ENCODE results near the gene ABHD14A.

The ABHD14A gene

DNA sequence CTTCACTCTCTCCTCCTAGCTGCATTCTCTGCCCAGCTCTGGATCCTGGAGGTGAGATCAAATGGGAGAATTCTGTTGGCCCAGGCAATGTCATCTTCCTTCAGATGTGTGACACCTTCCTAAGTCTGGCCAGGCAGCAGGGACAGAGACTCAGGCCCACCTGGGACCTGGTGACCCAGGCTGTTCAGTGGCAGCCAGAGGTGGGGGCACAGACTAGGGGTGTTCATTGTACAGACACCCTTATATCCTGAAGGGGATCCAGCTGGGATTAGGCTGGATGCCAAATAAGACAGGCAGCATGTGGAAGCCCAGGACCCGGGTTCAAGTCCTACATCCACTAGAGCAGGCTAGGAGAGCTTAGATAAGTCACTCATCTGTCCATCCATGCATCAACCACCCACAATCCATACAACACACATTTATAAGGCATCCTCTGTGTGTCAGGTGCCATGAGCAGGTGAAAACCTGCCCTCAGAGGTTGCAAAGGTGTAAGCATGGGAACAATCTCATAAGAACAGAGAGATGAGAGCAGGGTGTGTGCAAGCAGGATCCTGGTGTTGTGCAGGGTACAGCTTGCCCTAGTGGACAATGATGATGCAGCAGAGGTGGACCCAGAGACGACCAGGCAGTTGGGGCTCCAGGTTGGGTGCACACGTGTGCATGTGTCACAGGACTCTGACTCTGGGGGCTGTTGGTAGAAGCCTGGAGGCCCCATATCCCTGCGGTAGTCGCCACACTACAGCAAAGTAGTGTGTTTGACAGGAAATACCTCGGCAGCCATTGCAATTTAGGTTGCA is 39.1 kb downstream of the ABHD14A start:
- in situ Hi-C loops (cut with HindIII; ENCODE audit: low sequenced_read_pairs) = no loop called here

DNA sequence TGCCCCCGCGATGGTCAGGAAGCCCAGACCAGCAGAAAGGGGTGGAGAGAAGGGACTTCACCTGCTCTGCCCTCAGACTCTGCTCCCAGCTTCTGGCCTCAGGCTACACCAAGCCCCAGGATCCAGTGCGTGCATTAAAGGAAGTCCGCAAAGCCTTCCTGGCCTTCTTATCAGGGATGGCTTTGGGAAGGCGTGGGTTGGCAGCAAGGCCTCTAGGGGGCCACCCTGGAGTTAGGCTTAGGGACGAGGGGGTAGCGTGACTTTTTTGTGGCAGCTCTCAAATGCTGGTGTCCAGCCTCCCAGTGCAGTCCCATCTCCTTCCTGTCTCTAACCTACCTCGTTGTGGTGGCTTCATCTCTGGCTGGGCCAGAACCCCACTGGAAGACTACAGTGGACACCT is 39.7 kb downstream of the ABHD14A start:
- in situ Hi-C loops (cut with HindIII; ENCODE audit: low sequenced_read_pairs) = no loop called here

DNA sequence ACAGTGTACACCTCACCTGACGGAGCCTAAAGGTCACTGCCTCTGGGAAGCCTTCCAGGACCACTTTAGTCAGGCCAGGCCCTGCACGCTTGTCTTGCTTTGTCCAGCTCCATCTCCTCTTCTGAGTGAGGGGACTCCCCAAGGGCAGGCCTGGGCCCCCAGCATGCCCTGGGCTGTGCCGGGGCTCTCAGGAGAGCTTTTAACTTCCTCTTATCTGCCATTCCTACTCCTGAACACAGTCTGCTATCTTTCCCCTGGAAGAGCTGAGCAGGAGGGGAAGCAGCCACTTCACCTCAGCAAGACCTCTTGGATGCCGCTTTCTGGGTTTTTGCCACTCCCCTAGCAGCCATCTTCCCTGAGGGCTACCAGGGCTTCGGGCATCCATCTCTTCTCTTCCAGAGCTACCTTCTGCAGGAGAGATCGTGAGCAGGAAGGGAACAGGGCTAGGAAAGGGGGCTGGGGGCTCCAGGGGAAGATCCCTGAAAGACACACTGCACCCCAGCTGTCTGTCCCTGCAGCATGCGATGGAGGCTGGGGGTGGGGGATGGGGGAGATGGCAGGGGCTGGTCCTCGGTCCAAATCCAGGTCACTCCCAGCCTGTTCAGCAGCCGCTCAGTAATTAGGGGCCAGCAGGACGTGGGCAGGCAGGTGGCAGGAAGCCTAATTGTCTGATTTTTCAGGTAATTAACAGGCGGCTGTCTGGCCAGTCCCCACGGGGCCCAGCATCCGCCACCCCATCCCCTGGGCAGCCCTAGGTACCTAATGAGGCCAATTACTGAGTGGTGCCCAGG is 40.8 kb downstream of the ABHD14A start:
- in situ Hi-C loops (cut with HindIII; ENCODE audit: low sequenced_read_pairs) = no loop called here

GRCh38 chr3:52017586-52017985 is 42.7 kb downstream of the ABHD14A start:
- in situ Hi-C loops (cut with HindIII; ENCODE audit: low sequenced_read_pairs) = no loop called here

GRCh38 chr3:52018319-52019000 is 43.6 kb downstream of the ABHD14A start:
- in situ Hi-C loops (cut with HindIII; ENCODE audit: low sequenced_read_pairs) = no loop called here

DNA sequence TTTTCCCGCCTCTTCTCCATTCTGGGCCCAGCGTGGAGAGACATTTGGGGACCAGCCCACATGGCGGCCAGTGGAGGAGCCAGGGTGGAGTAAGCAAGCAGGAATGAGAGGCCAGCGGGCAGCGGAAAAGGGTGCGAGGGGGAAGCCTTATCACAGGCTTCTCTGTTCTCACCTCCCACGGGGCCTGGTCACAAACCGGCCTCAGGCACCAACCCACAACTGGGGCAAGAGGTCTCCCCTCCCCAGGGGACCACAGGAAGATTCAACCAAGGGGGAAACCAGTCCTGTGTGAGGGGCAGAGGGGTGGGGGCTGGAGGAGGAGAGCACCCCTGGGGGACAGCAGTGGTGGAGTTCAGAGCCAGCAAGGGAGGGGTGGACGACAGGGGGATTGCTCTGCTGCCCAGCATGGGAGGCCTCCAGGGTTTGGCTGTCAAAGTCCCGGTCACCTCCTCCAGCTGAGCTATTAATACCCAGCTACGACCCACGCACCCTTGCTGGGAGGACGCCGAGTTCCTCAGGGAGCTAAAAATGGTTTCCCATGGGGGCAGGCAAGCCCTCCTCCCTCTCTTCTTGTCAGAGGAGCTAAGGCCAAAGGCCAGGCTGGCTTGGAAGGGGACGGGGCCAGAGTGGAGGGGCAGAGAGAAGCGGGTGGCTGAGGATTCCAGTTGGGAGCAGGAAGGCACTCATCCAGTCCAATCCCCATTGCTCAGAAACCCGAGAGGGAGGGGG is 44.7 kb downstream of the ABHD14A start:
- in situ Hi-C loops (cut with HindIII; ENCODE audit: low sequenced_read_pairs) = no loop called here

DNA sequence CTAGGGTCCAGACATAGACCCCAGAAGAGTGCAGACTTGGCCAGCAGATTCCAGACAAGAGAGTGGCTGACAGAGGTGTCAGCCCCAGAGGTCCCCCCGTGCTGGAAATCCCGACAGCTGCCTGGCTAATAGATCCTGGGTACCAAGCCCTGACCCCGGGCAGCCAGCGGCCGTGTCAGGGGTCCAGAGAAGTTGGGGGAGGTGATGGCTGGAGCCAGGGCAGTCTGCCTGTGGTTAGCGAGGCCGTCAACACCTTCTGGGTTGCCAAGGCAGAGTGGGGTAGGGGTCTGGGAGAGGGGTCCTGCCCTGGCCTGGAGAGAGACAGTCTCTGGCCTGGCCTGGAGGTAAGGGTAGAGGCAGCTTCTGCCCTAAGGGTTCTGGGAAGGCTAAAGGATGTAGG is 45.9 kb downstream of the ABHD14A start:
- in situ Hi-C loops (cut with HindIII; ENCODE audit: low sequenced_read_pairs) = no loop called here

GRCh38 chr3:52021489-52022268 is 46.8 kb downstream of the ABHD14A start:
- in situ Hi-C loops (cut with HindIII; ENCODE audit: low sequenced_read_pairs) = no loop called here

DNA sequence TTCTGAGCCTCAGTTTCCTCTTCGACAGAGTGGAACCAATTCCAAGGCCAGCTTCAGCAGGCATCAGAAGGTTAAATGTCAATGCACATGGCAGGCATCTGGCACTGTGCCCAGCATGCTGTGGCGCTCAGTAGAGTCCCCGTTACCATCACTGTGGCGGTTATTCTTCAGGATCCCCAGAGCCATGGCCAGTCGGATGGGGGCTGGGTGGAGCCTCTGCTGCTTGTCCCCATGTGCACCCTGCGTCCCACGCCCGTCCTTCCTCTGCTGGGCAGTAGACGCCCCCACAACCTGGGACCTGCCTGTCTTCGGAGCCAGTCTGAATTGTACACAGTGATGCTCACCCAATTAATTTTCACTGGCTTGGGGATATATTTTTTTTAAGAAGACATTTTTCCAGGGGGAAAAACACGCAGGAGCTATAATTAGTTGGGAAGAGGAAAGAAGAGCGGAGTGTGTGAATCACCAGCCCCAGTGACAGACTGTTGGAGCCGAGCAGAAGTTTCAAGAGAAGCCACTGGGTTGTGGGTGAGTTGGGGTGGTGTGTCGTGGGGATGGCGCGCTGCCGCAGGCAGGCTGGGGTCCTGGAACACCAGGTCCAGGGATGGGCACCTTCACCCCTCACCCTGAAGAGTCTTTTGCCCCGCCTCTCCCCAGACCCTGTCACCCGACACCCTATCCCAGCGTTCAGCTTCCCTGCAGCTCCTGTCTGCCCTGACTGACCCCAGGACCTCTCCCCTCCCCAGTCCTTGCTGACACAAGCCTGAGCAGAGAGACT is 47.6 kb downstream of the ABHD14A start:
- in situ Hi-C loops (cut with HindIII; ENCODE audit: low sequenced_read_pairs) = no loop called here

GRCh38 chr3:52023101-52023770 is 48.4 kb downstream of the ABHD14A start:
- in situ Hi-C loops (cut with HindIII; ENCODE audit: low sequenced_read_pairs) = no loop called here

DNA sequence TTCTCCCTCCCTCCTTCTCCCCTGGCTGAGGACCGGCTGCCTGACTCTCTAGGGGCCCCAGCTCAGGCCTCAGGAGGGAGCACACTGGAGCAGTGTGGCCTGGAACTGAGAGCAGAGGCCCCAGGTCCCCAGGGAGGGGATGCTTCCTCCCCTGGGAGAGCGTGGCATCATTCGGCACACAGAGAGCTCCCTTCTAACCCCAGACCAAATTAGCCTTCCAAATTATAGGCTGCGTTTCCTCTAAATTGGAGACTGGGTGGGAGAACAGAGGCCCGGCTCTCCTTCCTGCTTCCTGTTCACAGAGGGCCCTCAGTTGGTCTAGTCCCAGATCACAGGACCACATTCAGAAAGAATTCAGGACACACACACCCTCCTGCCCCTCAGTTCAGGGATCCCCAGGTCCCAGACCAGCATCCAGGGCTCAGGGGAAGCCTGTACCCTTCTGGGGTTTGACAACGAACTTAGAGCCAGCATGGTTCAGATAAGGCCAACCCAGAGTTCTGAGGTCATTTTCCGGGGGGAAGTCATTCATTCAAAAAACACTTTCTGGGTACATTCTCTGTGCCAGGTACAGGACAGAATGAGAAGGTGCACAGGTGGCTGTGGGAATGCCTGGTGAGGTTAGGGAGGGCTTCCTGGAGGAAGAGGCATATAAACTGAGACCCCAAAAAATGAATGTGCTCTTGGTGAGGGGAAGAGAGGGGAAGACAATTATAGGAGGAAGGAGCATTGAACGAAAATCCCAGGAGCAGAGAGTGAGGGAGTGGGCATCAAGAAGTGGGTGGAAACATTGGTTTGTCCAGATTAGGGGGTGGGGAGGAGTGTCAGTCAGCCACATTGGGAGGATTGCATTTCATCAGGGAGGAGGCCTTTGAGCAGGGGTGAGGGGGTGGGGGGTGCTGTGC is 49.2 kb downstream of the ABHD14A start:
- in situ Hi-C loops (cut with HindIII; ENCODE audit: low sequenced_read_pairs) = no loop called here

DNA sequence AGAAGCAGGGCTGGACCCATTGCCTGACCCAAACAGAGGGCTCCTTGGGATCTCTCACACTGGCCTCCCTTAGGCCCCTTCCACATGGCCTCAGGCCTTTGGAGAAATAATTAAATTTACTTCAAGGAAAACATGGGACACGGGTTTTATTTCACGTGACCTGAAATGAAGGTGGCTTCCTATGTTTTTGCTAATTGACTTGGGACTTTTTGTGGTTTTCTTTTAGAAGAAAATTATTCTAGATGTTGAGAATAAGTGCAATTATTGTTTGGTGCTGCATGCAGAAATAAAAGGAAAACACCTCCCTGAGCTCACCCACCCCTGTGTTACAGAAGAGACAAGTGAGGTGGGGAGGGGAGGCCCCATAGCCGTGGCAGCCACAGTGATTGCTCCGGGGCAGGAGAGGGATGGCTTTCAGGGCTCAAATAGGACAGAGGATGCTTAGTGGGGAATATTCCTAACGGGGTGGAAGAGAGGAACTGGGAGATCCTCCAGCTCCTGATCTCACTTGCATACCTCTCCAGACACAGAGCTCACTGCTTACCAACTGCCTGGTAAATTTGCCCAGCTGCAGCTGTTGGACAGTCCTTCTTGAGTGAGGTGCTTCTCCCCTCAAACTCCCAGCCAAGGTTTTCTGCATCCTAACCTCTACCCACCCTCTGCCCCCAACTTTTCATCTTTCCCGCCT is 50.0 kb downstream of the ABHD14A start:
- in situ Hi-C loops (cut with HindIII; ENCODE audit: low sequenced_read_pairs) = no loop called here

DNA sequence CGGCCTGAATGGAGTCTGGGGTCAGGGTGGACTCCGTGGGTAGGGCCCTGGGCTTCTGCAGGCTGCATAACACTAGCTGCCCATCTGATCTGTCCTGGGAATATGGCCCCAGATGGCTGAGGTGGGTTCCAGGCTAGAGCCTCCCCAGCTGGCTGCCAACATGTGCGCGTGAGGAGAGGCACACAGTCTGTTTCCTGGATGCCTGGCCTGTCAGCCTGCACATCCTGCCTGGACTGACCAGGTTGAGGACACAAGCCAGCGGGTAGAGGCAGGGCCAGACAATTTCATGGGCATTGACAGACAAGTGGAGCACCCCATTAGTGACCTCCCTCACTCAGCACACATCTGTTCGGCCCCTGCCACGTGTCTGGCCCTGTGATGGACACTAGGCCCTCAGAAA is 50.6 kb downstream of the ABHD14A start:
- in situ Hi-C loops (cut with HindIII; ENCODE audit: low sequenced_read_pairs) = no loop called here

DNA sequence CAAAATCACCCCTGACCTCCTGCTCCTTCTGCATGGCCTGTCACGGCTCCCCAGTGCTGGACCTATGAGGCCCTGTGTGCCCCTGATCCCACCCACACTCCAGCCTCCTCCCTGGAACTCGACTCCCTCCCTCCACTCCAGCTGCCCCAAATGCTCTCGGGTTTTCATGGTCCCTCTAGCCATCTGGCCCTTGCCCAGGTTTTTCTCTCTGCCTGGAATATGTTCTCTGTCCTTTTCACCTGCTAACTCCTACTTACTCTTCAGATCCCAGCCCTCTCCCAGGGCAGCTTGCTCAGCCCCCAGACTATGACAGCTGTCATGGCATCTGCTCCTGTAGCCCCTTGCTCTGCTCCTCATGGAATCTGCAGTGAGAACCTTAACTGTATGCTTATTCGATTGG is 51.2 kb downstream of the ABHD14A start:
- in situ Hi-C loops (cut with HindIII; ENCODE audit: low sequenced_read_pairs) = no loop called here

GRCh38 chr3:52028572-52028971 is 53.7 kb downstream of the ABHD14A start:
- in situ Hi-C loops (cut with HindIII; ENCODE audit: low sequenced_read_pairs) = no loop called here

DNA sequence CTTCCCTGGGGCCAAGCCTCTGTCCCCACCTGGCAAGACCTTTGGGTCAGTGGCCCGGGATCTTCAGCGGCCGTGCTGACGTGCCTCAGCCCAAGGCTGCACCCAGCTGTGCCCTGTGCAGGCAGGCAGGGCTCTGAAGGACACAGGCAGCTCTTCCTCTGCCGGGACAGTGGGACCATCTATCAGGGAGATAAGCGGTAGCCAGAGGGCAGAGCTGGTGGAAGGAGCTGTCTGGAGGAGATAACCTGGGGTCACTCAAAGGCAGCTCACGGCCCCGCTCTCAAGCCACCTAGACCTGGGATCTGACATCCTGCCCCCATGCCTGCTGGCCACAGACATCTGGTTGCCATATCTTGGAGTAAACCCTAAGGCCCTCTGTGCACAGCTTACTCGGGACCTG is 54.2 kb downstream of the ABHD14A start:
- in situ Hi-C loops (cut with HindIII; ENCODE audit: low sequenced_read_pairs) = no loop called here

DNA sequence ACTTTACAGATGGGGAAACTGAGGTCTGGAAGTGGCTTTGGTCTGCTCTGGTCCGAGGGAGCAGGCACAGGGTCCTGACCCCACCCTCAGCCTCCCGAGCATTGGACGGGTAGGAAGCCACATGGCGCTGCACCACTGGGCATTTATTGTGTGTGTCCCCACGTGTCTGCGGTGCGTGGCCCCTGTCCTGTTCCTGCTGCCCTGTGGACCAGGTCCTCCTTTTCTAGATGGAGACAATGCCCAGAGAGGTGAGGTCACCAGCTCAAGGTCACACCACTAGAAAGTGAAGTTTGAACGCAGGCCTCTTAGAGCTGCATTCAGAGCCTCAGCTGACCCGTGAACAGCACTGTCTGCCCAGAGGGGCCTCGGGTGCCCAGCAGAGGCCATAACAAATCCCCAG is 54.7 kb downstream of the ABHD14A start:
- in situ Hi-C loops (cut with HindIII; ENCODE audit: low sequenced_read_pairs) = no loop called here
